Neural progenitor cell (in vitro differentiated cells): ENCODE data around the gene MYRFL.

Experiments
- CTCF ChIP-seq: fragments of 200-600 bp; sonication (generic); IDR thresholded peaks from 2 replicates; pipeline ENCODE4 v1.5.1; 2017; ENCODE audit warnings: antibody characterized with exemption, mild to moderate bottlenecking
- EZH2 ChIP-seq: fragments of 200-600 bp; sonication (generic); IDR thresholded peaks from 2 replicates; pipeline ENCODE4 v1.6.1; 2017; ENCODE audit warnings: antibody characterized with exemption, mild to moderate bottlenecking, moderate library complexity

GRCh38 chr12:69993433-69993832 is 168.4 kb downstream of the MYRFL start:
- TF ChIP-seq CTCF = no peak
- no peak for TF ChIP-seq EZH2
